Panc1 (cell line): Measurements from ENCODE around the gene MRPL33.

ENCODE experiments used
- POLR2AphosphoS5 ChIP-seq: IDR thresholded peaks from 2 replicates; pipeline ENCODE4 v1.6.1; 2012; ENCODE audit warnings: mild to moderate bottlenecking, low read depth, low read length, moderate library complexity
- SIN3A ChIP-seq: IDR thresholded peaks from 2 replicates; pipeline ENCODE4 v1.6.1; 2012; ENCODE audit warnings: low read depth, mild to moderate bottlenecking, low read length, moderate library complexity, borderline replicate concordance; ENCODE audit not compliant: insufficient read depth
- TF ChIP-seq, protein P1 (sequence below): fragments of 450-650 bp; IDR thresholded peaks from 2 replicates; pipeline ENCODE4 v1.5.1; 2017; ENCODE audit warnings: mild to moderate bottlenecking

DNA sequence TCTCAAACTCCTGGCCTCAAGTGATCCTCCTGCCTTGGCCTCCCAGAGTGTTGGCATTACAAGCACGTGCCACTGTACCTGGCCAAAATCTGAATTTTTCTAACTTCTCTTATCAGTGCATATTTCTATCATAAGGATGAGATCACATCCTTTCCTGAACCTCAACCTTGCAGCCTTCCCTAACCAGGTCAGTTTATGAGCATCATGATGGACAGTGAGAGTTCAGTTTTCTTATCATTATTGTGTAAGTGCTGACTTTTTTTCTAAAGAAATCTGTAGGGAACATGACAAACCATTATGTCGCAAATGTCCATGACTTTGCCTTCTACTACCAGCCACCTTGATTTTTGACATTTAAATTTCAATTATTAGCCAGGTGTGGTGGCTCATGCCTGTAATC is 31.5 kb downstream of the MRPL33 start:
- TF ChIP-seq, protein P1, sequence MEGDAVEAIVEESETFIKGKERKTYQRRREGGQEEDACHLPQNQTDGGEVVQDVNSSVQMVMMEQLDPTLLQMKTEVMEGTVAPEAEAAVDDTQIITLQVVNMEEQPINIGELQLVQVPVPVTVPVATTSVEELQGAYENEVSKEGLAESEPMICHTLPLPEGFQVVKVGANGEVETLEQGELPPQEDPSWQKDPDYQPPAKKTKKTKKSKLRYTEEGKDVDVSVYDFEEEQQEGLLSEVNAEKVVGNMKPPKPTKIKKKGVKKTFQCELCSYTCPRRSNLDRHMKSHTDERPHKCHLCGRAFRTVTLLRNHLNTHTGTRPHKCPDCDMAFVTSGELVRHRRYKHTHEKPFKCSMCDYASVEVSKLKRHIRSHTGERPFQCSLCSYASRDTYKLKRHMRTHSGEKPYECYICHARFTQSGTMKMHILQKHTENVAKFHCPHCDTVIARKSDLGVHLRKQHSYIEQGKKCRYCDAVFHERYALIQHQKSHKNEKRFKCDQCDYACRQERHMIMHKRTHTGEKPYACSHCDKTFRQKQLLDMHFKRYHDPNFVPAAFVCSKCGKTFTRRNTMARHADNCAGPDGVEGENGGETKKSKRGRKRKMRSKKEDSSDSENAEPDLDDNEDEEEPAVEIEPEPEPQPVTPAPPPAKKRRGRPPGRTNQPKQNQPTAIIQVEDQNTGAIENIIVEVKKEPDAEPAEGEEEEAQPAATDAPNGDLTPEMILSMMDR, result no peak
- TF ChIP-seq POLR2AphosphoS5 (no peak), SIN3A (no peak)
